HAP-1 (cell line): Measurements from ENCODE around the gene ANAPC1.
"Not testable (repeated sequence)": the region's sequence is repeated elsewhere in the genome, so short reads cannot be mapped to it uniquely, and the experiment has no call there.

Experiments
- DNase-seq, 2 experiments: peaks; one replicate each; pipeline ENCODE4 v3.0.0-alpha.2; 2016 to 2020; ENCODE audit warnings: low spot score in 2 of 2
- H3K27me3 ChIP-seq: fragments of 250-450 bp; sonication (Bioruptor Pico); 2 replicates; pipeline ENCODE4 v1.5.1; 2020; ENCODE audit warnings: low read depth, mild to moderate bottlenecking, moderate library complexity
- H3K36me3 ChIP-seq: fragments of 250-450 bp; sonication (Bioruptor Pico); replicated peaks from 2 replicates; pipeline ENCODE4 v1.5.1; 2020; ENCODE audit warnings: mild to moderate bottlenecking
- H3K4me1 ChIP-seq: fragments of 250-450 bp; sonication (Bioruptor Pico); 2 replicates; pipeline ENCODE4 v1.5.1; 2020; ENCODE audit warnings: mild to moderate bottlenecking
- H3K4me3 ChIP-seq: fragments of 250-450 bp; sonication (Bioruptor Pico); 2 replicates; pipeline ENCODE4 v1.5.1; 2020; ENCODE audit warnings: mild to moderate bottlenecking, moderate library complexity
- H3K9me3 ChIP-seq: fragments of 250-450 bp; sonication (Bioruptor Pico); 2 replicates; pipeline ENCODE4 v1.5.1; 2020; ENCODE audit warnings: mild to moderate bottlenecking, moderate library complexity
- in situ Hi-C: fragments of 300-500 bp; cut with MboI; formaldehyde crosslinking; loops from 3 replicates; pipeline ENCODE4 v1.14.3; 2020; ENCODE audit warnings: low sequenced_read_pairs, inconsistent platforms, mixed read lengths

ANAPC1 gene

GRCh38 chr2:111812970-111813622 lies 70.9 kb downstream of the ANAPC1 start:
- DNase-seq, result peak in 1 of 2 experiments; percentile 16
- H3K4me1 ChIP-seq, in situ Hi-C loops, H3K4me3 ChIP-seq, H3K27me3 ChIP-seq, H3K9me3 ChIP-seq, H3K36me3 ChIP-seq: not testable (repeated sequence)

GRCh38 chr2:111790633-111791032 lies 93.4 kb downstream of the ANAPC1 start:
- H3K4me1 ChIP-seq, H3K4me3 ChIP-seq, in situ Hi-C loops, DNase-seq, H3K36me3 ChIP-seq, H3K9me3 ChIP-seq, H3K27me3 ChIP-seq: not testable (repeated sequence)

GRCh38 chr2:111784081-111784480 lies 99.9 kb downstream of the ANAPC1 start:
- H3K4me1 ChIP-seq, DNase-seq, H3K36me3 ChIP-seq, H3K9me3 ChIP-seq, H3K4me3 ChIP-seq, in situ Hi-C loops, H3K27me3 ChIP-seq: not testable (repeated sequence)

- H3K27me3 ChIP-seq, DNase-seq, H3K9me3 ChIP-seq, H3K4me3 ChIP-seq, H3K36me3 ChIP-seq, H3K4me1 ChIP-seq, in situ Hi-C loops: not testable (repeated sequence)
Measured at GRCh38 chr2:111782195-111782594, 101.8 kb downstream of the ANAPC1 start.

- H3K4me1 ChIP-seq, H3K36me3 ChIP-seq, H3K4me3 ChIP-seq, DNase-seq, H3K9me3 ChIP-seq, H3K27me3 ChIP-seq, in situ Hi-C loops: not testable (repeated sequence)
Measured at GRCh38 chr2:111781443-111782094, 102.4 kb downstream of the ANAPC1 start.

- H3K36me3 ChIP-seq, H3K4me3 ChIP-seq, H3K27me3 ChIP-seq, DNase-seq, H3K9me3 ChIP-seq, in situ Hi-C loops, H3K4me1 ChIP-seq: not testable (repeated sequence)
Measured at GRCh38 chr2:111777155-111777554, 106.8 kb downstream of the ANAPC1 start.

GRCh38 chr2:111776296-111776695 lies 107.7 kb downstream of the ANAPC1 start:
- H3K4me1 ChIP-seq, H3K4me3 ChIP-seq, DNase-seq, H3K36me3 ChIP-seq, H3K9me3 ChIP-seq, in situ Hi-C loops, H3K27me3 ChIP-seq: not testable (repeated sequence)

GRCh38 chr2:111772180-111772579 lies 111.8 kb downstream of the ANAPC1 start:
- in situ Hi-C loops, H3K9me3 ChIP-seq, H3K4me1 ChIP-seq, DNase-seq, H3K4me3 ChIP-seq, H3K36me3 ChIP-seq, H3K27me3 ChIP-seq: not testable (repeated sequence)

GRCh38 chr2:111770916-111771658 lies 112.9 kb downstream of the ANAPC1 start:
- H3K27me3 ChIP-seq, H3K36me3 ChIP-seq, in situ Hi-C loops: not testable (repeated sequence)

GRCh38 chr2:111768266-111769190 lies 115.5 kb downstream of the ANAPC1 start:
- in situ Hi-C loops, H3K4me3 ChIP-seq, DNase-seq, H3K4me1 ChIP-seq, H3K27me3 ChIP-seq, H3K9me3 ChIP-seq, H3K36me3 ChIP-seq: not testable (repeated sequence)

More at GRCh38 chr2:111770916-111771658, 112.9 kb downstream of the ANAPC1 start:
- not testable (repeated sequence) for H3K4me3 ChIP-seq, DNase-seq, H3K4me1 ChIP-seq, H3K9me3 ChIP-seq

- DNase-seq, H3K4me1 ChIP-seq, in situ Hi-C loops, H3K27me3 ChIP-seq, H3K4me3 ChIP-seq, H3K36me3 ChIP-seq, H3K9me3 ChIP-seq: not testable (repeated sequence)
Measured at GRCh38 chr2:111767087-111767486, 116.9 kb downstream of the ANAPC1 start.

- H3K36me3 ChIP-seq, H3K4me3 ChIP-seq, H3K4me1 ChIP-seq, DNase-seq, H3K9me3 ChIP-seq, H3K27me3 ChIP-seq, in situ Hi-C loops: not testable (repeated sequence)
Measured at GRCh38 chr2:111766295-111766694, 117.7 kb downstream of the ANAPC1 start.

- H3K27me3 ChIP-seq, H3K36me3 ChIP-seq, in situ Hi-C loops, H3K9me3 ChIP-seq, DNase-seq, H3K4me1 ChIP-seq, H3K4me3 ChIP-seq: not testable (repeated sequence)
Measured at GRCh38 chr2:111764151-111764550, 119.8 kb downstream of the ANAPC1 start.
